RKO (cell line): ENCODE data around the gene GOSR1.
A peak's percentile ranks its signal among the peaks of the same experiment; 100 is the strongest.
"Not testable (repeated sequence)": the region's sequence is repeated elsewhere in the genome, so short reads cannot be mapped to it uniquely, and the experiment has no call there.

Experiments
- DNase-seq: peaks from one replicate; pipeline ENCODE4 v3.0.0-alpha.2; 2016; ENCODE audit warnings: low spot score

GOSR1 gene

DNA sequence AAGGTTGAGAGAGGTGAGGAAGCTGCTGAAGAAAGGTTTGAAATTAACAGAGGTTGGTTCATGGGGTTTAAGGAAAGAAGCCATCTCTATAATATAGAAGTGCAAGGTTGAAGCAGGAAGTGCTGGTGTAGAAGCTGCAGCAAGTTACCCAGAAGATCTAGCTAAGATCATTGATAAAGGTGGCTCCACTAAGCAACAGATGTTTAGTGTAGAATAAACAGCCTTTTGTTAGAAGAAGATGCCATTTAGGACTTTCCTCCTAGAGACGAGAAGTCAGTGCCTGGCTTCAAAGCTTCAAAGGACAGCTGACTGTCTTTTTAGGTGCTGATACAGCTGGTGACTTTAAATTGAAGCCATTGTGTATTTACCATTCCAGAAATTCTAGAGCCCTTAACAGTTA, 29.3 kb downstream of the GOSR1 start:
- DNase-seq: no peak

DNA sequence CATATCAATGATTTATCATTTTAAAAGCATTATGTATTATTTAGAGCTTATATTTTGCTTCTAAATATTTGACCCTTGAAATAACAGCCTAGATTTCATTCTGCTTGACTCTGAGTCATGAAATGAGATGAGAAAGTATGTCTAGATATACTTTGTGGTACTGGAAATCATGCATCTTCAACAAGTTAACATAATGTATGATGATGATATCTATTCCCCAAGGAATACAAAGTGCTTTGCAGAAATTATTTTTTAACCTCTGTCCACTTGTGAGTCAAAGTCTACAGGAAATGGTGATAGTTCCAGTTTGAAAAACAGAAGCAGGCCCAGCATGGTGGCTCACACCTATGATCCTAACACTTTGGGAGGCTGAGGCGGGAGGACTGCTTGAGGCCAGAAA, 36.1 kb downstream of the GOSR1 start:
- no peak for DNase-seq

DNA sequence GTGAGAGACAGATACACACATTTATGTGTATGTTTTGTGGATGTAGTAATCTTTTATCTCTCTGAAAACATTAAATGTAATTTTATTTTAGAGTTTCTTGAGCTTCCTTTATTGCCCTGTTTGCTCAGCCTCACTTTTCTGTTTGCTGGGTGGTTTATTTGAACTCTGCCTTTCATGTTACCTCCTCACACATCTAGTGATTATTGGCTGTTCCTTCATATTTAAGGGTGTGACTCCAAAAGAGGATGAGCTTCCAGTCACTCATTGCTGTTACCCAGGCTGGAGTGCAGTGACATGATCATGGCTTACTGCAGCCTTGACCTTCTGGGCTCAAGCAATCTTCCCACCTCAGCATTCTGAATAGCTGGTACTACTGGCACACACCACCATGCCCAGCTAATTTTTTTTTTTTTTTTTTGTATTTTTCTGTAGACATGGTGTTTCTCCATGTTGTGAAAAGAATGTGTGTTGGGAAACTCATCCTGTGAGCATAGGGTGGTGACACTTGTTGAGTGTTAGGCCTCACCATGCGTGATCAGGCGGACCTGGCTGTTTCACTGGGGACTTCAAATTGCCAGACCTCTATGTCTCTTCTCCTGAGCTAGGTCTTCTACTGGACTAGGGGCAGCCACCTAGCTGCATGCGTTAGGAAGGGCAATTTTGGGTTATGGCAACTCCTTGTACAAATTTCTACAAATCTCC, 37.8 kb downstream of the GOSR1 start:
- DNase-seq: no peak

DNA sequence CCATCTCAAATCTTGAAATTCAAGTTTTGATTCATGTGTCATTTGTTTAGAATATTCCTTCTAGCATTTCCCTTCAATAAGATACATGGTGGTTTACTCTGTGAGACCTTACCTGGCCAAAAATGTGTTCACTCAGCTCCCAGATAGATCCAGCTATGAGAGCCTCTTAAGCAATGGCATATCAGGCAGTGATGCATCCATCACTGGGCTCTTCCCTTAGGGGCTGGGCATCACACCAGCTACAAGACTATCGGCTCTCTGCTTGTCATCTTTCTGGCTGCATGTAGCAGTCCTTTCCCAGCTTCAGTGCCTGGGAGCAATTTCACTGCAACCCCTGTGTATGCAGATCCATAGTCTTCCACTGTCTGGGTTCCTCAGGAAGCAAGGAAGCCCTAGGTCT, 40.6 kb downstream of the GOSR1 start:
- no peak for DNase-seq

DNA sequence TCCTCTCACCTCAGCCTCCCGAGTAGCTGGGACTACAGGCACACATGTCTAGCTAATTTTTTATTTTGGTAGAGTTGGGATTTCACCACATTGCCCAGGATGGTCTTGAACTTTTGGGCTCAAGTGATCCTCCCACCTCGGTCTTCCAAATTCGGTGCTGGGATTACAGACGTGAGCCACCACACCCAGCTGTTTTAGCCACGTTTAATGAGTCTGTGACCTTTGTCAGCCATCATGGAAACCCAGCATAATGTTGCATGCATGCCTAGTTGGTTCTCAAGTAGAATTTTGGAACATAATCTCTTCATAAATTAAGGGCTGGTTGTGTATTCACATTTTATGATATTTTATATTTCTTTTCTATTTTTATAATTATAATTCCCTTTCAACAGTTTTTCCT, 42.0 kb downstream of the GOSR1 start:
- no peak for DNase-seq

DNA sequence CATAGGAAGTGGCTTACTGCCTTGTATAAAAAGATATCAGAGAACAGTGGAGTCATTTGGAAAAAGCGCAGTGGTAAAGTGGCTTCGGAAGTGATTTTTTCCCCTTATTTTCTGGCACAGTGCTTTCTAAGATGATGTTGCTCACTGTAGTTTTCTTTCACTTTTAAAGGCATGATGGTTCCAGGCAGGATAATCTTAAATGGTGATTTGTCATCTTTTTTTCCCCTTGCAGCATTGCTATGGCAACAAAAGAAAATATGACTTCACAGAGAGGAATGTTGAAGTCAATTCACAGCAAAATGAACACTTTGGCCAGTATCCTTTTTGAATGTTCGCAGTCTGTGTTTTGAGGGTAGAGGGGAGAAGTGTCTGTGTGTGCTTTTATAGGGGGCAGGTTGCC, 42.5 kb downstream of the GOSR1 start:
- DNase-seq: peak; percentile 58

DNA sequence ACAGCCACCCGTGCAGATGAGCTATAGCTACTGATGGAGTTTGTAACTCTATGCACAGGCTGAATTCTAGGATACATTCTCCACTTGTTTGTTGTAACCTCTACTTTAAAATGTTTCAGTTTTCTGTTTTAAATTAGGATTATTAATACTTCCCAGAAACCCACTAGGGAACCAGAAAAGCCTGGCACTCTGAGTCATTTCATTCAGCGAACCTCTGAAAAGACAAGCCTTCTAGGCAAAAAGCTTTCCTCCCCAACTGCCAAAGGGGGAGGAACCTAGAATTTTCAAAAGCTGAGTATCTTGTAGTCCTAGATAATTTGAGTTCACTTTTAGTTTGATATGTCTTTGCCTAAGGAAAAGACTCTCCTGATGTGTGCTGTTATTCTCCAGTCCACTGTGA, 43.2 kb downstream of the GOSR1 start:
- no peak for DNase-seq

DNA sequence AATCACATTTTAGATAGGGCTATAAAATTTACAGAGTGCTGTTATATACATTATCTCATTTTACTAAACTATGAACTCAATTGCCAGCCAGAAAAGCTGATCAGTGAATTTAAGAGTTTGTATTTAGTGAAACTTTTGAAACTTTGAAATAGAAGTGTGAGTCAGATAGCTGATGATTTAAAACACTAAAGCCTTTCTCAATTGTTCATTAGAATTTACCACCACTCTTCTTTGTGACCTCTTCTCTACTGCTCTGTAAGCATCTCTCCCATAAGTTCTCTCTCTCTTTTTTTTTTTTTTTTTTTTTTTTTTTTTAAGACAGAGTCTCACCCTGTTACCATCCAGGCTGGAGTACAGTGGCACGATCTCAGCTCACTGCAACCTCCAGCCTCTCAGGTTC, 43.7 kb downstream of the GOSR1 start:
- DNase-seq: no peak

DNA sequence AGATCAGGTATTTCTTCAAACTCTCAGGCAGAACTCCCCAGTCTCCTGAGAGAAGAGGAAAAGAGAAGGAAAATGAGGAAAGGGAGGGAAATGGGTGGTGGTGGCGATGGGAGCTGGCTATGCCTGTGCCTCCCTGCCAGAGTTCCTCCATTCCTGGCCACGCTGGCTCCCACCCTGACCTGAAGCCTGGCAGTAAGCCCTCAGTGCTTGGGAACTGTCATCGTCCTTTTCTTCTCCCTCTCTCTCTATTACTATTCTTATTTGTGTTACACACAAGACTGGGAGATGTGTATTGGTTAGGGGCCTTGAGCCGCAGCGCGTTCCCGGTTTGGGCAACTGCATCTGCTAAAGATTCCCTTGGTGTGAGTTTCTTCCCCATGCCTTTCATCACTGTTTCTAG, 44.6 kb downstream of the GOSR1 start:
- no peak for DNase-seq

DNA sequence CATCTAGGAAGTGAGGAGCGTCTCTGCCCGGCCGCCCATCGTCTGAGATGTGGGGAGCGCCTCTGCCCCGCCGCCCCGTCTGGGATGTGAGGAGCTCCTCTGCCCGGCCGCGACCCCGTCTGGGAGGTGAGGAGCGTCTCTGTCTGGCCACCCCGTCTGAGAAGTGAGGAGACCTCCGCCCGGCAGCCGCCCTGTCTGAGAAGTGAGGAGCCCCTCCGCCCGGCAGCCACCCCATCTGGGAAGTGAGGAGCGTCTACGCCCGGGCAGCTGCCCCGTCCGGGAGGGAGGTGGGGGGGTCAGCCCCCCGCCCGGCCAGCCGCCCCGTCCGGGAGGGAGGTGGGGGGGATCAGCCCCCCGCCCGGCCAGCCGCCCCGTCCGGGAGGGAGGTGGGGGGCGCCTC, 46.0 kb downstream of the GOSR1 start:
- not testable (repeated sequence) for DNase-seq

DNA sequence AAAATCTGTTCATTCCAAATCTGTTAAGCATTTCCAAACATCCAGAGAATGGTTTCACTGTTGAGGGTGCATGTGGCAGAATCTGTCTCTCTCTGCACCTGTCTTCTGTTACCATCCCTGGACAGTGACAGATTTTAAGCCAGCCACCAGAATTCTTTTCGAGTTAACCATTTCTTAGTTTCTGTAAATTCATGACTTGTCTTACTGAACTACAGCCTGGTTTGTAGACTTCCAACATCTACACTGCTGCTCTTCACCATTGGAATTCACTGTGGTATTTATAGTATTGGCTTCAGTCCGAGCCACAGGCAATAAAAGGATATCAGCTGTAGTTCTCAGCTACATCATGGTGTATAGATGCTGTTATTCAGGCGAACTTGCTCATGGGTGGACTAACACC, 47.6 kb downstream of the GOSR1 start:
- DNase-seq: no peak

DNA sequence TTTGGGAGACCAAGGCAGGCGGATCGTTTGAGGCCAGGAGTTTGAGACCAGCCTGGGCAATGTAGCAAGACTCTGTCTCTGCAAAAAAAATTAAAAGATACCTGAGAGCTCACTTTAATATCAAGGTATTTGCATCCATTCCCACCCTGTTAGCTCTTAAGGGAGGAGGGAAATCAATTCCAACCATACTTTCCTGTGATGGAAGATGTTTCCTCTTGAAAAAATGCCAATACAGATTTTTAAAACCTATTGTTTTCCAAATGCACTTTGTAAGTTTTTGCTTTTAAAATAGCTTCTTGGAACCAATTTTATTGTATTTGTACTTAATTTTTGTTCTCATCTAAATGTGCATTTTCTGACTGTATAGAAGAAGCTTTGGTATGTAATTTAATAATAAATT, 49.2 kb downstream of the GOSR1 start:
- DNase-seq: no peak

DNA sequence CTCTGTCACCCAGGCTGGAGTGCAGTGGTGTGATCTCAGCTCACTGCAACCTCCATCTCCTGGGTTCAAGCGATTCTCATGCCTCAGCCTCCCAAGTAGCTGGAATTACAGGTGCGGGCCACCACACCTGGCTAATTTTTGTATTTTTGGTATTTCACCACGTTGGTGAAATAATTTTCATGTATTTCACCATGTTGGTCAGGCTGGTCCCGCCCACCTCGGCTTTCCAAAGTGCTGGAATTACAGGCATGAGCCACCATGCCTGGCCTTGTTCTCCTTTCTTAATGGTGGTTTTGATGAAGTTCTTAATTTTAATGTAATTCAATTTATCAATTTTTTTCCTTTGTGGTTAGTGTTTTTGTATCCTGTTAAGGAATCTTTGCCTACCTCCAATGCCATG, 51.5 kb downstream of the GOSR1 start:
- not testable (repeated sequence) for DNase-seq

DNA sequence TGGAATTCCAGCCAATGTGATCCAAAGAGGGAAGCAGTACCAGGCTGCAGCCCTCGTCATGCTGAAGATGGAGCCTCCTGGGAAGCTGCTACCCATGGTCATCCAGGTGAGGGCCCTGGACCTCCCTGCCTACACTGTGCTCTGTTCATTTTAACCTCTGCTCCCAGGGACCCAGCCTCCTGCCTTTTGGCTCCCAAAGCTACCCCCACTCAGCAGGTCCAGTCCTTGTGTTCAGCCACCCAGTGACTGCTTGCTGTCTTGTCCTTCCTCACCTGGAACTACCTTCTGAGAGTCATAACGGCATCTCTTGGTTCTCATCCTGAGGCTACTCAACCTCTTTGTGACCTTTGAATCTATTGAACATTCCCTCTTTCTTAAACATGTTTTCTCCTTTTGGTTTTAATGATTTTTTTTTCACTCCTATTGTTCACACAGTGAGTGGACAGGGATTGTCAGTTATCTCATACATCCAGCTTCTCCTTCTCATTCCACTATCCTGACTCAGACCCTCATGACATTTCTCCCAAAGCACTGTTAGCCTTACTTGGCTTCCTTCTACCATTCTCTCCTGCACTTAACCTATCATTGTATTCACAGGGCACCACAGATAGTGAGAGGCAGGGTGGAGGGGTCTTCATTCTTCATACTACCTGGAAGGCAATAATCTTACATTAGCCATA, 53.3 kb downstream of the GOSR1 start:
- DNase-seq: no peak

DNA sequence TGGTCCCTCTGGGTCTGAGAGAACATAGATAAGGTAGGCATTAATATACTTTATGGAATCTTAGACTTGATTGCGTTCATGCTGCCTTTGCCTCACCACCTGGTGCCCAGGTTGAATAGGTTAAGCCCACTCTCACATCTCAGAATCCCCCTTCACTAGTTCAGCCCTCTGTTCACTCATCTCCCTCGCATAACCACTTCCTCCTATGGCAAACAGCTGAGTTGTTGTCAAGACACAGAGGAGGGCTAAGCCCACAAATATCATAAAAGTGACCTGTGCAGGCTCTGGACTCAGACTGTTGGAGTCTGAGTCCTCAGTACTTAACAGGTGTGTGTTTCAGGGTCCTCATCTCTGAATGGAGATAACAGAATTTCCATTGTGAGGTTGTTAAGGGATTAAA, 55.7 kb downstream of the GOSR1 start:
- no peak for DNase-seq

DNA sequence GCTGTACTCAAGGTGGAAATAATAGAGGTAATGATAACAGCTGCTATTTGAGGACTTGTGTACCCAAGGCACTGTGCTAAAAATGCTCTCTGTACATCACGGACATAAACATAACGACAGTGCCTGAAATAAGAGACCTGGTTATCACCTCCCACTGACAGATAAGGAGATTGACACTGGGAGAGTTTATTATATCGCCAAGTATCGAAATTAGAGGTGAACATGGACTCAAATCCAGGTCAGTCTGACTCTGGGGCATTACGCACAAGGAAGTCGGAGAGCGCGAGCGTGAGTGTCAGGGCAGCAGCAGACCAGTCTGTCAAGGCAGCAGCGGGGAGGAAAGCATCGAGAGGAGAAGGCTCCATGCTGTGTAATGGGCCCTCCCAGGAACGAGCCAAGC, 57.1 kb downstream of the GOSR1 start:
- DNase-seq: no peak

DNA sequence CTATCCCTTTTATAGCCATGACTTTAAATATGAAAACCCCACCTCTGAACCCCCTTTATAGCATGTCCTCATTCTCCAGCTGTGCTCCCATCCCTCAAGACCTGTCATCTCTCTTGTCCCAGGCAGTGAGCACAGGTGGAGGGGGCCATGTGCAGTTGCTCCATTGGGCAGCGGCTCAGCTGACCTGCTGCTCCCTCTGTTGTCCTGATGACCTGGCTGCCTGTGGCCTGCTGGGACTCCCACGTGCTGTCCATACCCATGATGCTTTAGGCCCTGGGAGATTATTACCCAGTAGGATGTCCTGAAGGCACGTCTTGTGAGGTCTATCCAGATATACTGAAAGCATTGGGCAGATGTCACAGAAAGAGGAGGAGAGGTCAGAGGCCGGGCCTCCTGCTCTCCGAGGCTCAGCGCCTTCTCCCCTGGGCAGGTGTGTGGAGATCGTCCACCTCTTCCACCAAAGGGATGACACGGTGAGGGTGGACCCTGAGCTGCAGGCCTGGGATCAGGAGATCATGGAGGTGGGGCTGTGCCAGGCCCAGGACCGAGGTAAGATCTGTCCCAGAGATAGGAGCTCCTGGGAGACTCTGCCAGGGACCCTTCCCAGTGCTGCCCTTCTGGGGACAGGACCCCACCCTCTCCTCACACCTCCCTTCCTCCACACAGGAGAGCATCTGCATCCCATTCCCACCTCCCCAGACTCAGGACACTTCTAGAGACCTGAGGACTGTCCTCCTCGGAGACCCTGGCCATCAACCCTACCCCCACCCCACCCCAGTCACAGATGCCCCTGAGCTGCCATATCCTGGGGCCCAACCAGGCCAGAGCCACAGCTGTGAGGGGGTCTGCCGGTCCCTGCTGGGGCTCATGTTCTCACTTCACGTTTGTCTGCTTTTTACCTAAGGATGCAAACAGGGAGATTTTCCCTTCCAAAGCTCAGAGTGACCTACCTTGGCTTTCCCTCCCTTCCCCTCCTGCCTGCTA, 58.0 kb downstream of the GOSR1 start:
- DNase-seq: no peak

DNA sequence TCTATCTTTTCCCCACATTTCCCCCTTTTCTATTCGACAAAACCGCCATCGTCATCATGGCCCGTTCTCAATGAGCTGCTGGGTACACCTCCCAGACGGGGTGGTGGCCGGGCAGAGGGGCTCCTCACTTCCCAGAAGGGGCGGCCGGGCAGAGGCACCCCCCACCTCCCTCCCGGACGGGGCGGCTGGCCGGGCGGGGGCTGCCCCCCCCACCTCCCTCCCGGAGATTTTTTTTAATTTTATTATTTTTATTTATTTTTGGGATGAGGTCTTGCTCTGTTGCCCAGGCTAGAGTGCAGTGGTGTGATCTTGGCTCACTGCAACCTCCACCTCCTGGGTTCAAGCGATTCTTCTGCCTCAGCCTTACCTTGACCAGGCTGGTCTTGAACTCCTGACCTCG, 59.6 kb downstream of the GOSR1 start:
- DNase-seq: not testable (repeated sequence)

DNA sequence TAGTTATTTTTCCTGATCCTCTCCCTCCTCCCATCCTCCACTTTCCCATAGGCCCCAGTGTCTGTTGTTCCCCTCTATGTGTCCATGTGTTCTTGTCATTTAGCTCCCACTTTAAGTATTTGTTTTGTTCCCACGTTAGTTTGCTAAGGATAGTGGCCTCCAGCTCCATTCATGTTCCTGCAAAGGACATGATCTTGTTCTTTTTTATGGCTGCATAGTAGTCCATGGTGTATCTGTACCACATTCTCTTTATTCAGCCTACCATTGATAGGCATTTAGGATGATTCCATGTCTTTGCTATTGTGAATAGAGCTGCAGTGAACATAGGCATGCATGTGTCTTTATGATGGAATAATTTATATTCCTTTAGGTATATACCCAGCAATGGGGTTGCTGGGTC, 60.5 kb downstream of the GOSR1 start:
- DNase-seq: not testable (repeated sequence)

DNA sequence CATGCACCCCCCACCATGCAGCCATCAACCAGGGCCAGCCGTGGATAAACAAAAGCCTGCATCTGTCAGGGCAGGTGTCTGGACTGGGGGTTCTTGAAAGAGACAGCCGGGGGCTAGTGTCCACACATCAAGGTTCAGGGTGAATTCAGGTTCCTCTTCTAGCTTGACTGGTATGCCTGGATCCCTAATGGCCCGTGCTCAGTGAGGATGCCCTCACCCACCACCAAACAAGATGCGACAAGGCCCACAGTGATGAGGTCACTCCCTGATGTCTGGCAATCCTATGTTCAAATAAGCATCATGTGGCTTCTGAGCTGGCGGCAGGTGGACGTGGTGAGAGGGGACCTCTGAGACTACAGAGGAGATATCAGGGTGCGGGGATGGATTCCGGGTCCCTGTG, 64.6 kb downstream of the GOSR1 start:
- no peak for DNase-seq

DNA sequence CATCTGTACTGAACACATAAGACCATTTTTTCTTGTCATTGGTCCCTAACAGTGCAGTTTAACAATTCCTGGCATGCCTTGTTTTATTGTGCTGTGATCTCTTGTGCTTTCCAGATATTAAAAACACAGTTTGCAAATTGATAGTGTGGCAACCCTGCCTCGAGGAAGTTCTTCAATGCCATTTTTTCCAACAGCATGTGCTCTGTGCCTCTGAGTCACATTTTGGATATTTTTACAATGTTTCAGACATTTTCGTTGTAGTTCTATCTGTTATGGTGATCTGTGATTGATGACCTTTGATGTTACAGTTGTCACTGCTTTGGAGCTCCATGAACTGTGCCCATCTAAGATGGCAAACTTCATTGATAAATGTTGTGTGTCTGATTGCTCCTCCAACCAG, 66.2 kb downstream of the GOSR1 start:
- DNase-seq: no peak

DNA sequence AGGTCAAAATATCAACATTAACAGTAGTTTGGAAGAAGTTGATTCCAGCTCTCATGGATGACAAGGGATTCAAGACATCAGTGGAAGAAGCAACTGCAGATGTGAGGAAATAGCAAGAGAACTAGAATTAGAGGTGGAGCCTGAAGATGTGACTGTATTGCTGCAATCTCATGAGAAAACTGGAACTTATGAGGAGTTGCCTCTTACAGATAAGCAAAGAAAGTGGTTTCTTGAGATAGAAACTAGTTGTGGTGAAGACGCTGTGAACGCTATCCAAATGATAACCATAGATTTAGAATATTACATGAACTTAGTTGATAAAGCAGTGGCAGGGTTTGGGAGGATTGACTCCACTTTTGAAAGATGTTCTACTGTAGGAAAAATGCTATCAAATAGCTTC, 67.8 kb downstream of the GOSR1 start:
- DNase-seq: no peak
